Transverse colon (tissue), 4 donors: Measurements from ENCODE around the gene CPSF6.

ENCODE experiments used
- CTCF ChIP-seq, 5 experiments: fragments of 200-600 bp in 3 of 5; fragments of 450-650 bp in 2 of 5; sonication (generic) in 3 of 5; IDR thresholded peaks; 1 replicate in 2 of 5; 2 replicates in 3 of 5; pipeline ENCODE4 v1.5.1; 2016 to 2017; ENCODE audit warnings: antibody characterized with exemption in 5 of 5, inconsistent platforms in 3 of 5, mild to moderate bottlenecking in 2 of 5, moderate library complexity in 1 of 5
- POLR2A ChIP-seq: fragments of 450-650 bp; IDR thresholded peaks from one replicate; pipeline ENCODE4 v1.6.1; 2016; ENCODE audit warnings: antibody characterized with exemption, mild to moderate bottlenecking, moderate library complexity
- POLR2AphosphoS5 ChIP-seq, 3 donors: sonication (generic); formaldehyde crosslinking; IDR thresholded peaks; one replicate each; pipeline ENCODE4 v1.6.1; 2016; ENCODE audit warnings: antibody characterized with exemption in 3 of 3

- TF ChIP-seq CTCF (IDR thresholded peaks at IDR 0.05) (no peak), POLR2AphosphoS5 (IDR thresholded peaks at IDR 0.05) (no peak), POLR2A (no peak)
Observed at GRCh38 chr12:69287556-69287955, 48.2 kb downstream of the CPSF6 start.
